Measurements from ENCODE around the gene TTC9B.
"Not testable (repeated sequence)": the region's sequence is repeated elsewhere in the genome, so short reads cannot be mapped to it uniquely, and the experiment has no call there.

Gene TTC9B

DNA sequence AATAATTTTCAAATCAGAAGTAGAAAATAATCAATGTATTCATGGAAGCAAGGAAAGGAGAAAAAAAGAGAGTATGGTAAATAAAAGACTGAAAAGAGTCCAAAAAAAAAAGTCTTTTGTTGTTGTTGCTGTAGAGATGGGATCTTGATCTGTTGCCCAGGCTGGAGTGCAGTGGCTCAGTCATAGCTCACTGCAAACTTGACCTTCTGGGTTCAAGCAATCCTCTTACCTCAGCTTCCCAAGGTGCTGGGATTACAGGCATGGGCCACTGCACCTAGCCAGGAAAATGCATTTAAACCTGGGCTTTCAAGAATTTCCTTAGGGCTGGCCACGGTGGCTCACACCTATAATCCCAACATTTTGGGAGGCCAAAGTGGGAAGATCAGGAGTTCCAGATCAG, 33.9 kb downstream of the TTC9B start:
- Histone ChIP-seq H3K4me1 (no peaks in the 10 kb centered on the region), H3K4me3 (no peak overlapping the region), H3K9me3 (no peaks in the 10 kb centered on the region), H3K27ac (no peak overlapping the region), H3K36me3 (no peaks in the 10 kb centered on the region), H3K27me3 (no peaks in the 10 kb centered on the region)
- intact Hi-C loops (cut with DNase I; ENCODE audit: low total_unique reads): no loop called here
- DNase-seq: no peak
- TF ChIP-seq, protein P1, sequence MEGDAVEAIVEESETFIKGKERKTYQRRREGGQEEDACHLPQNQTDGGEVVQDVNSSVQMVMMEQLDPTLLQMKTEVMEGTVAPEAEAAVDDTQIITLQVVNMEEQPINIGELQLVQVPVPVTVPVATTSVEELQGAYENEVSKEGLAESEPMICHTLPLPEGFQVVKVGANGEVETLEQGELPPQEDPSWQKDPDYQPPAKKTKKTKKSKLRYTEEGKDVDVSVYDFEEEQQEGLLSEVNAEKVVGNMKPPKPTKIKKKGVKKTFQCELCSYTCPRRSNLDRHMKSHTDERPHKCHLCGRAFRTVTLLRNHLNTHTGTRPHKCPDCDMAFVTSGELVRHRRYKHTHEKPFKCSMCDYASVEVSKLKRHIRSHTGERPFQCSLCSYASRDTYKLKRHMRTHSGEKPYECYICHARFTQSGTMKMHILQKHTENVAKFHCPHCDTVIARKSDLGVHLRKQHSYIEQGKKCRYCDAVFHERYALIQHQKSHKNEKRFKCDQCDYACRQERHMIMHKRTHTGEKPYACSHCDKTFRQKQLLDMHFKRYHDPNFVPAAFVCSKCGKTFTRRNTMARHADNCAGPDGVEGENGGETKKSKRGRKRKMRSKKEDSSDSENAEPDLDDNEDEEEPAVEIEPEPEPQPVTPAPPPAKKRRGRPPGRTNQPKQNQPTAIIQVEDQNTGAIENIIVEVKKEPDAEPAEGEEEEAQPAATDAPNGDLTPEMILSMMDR (IDR thresholded peaks at IDR 0.05): no peak

GRCh38 chr19:40178756-40179155, 39.4 kb downstream of the TTC9B start:
- intact Hi-C loops (cut with DNase I; ENCODE audit: low total_unique reads): no loop called here

GRCh38 chr19:40177286-40178070, 40.7 kb downstream of the TTC9B start:
- TF ChIP-seq, protein P1 (IDR thresholded peaks at IDR 0.05): no peak
- intact Hi-C loops (cut with DNase I; ENCODE audit: low total_unique reads): no loop called here
- H3K36me3 ChIP-seq: no peaks in the 10 kb centered on the region

More at GRCh38 chr19:40178756-40179155, 39.4 kb downstream of the TTC9B start:
- no peak overlapping the region for H3K27ac ChIP-seq
- H3K9me3 ChIP-seq: no peaks in the 10 kb centered on the region
- H3K4me3 ChIP-seq: no peak overlapping the region
- H3K27me3 ChIP-seq: no peaks in the 10 kb centered on the region
- DNase-seq: no peak
- no peaks in the 10 kb centered on the region for H3K4me1 ChIP-seq
- TF ChIP-seq, protein P1 (IDR thresholded peaks at IDR 0.05): no peak
- no peaks in the 10 kb centered on the region for H3K36me3 ChIP-seq

DNA sequence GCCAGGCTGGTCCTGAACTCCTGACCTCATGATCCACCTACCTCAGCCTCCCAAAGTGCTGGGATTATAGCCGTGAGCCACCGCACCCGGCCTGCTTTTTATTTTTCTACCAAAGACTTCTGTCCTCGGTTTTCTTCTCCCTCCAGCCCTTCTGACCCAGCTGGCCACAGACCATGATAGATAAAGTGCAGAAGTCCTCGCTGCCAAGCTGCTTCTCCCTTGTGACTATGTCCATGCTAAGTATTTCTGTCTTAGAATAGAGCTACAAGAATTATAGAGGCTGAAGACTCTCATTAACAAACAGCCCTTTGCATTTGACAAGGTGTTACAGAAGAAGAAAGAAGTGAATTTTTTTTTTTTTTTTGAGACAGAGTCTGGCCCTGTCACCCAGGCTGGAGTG, 42.4 kb downstream of the TTC9B start:
- intact Hi-C loops (cut with DNase I; ENCODE audit: low total_unique reads): no loop called here
- Histone ChIP-seq H3K4me3 (no peak overlapping the region), H3K27ac (no peak overlapping the region), H3K36me3 (no peaks in the 10 kb centered on the region), H3K27me3 (peaks cover 0 to 2% of the 10 kb centered on the region in 2 donors), H3K4me1 (no peaks in the 10 kb centered on the region), H3K9me3 (no peaks in the 10 kb centered on the region)
- TF ChIP-seq, protein P1 (IDR thresholded peaks at IDR 0.05): no peak
- no peak for DNase-seq

More at GRCh38 chr19:40177286-40178070, 40.7 kb downstream of the TTC9B start:
- DNase-seq: no peak
- H3K27ac ChIP-seq: no peak overlapping the region
- no peak overlapping the region for H3K4me3 ChIP-seq
- no peaks in the 10 kb centered on the region for H3K9me3 ChIP-seq
- no peaks in the 10 kb centered on the region for H3K4me1 ChIP-seq
- no peaks in the 10 kb centered on the region for H3K27me3 ChIP-seq

- intact Hi-C loops (cut with DNase I; ENCODE audit: low total_unique reads): no loop called here
- no peak overlapping the region for H3K4me3 ChIP-seq
- peaks cover 0 to 4% of the 10 kb centered on the region in 2 donors for H3K27me3 ChIP-seq
- no peak for DNase-seq
- no peaks in the 10 kb centered on the region for H3K36me3 ChIP-seq
- H3K27ac ChIP-seq: no peak overlapping the region
- no peaks in the 10 kb centered on the region for H3K4me1 ChIP-seq
- H3K9me3 ChIP-seq: no peaks in the 10 kb centered on the region
- TF ChIP-seq, protein P1 (IDR thresholded peaks at IDR 0.05): no peak
Observed at GRCh38 chr19:40174092-40174491, 44.1 kb downstream of the TTC9B start.

GRCh38 chr19:40171293-40171692, 46.9 kb downstream of the TTC9B start:
- H3K4me1 ChIP-seq; H3K27ac ChIP-seq; H3K36me3 ChIP-seq; intact Hi-C loops (cut with DNase I; ENCODE audit: low total_unique reads); H3K27me3 ChIP-seq; H3K4me3 ChIP-seq; H3K9me3 ChIP-seq; DNase-seq: not testable (repeated sequence)

- peaks cover 0 to 10% of the 10 kb centered on the region in 2 donors for H3K27me3 ChIP-seq
- H3K36me3 ChIP-seq; H3K9me3 ChIP-seq; intact Hi-C loops (cut with DNase I; ENCODE audit: low total_unique reads); H3K4me1 ChIP-seq; H3K27ac ChIP-seq; H3K4me3 ChIP-seq; DNase-seq: not testable (repeated sequence)
Observed at GRCh38 chr19:40170303-40170989, 47.7 kb downstream of the TTC9B start.

DNA sequence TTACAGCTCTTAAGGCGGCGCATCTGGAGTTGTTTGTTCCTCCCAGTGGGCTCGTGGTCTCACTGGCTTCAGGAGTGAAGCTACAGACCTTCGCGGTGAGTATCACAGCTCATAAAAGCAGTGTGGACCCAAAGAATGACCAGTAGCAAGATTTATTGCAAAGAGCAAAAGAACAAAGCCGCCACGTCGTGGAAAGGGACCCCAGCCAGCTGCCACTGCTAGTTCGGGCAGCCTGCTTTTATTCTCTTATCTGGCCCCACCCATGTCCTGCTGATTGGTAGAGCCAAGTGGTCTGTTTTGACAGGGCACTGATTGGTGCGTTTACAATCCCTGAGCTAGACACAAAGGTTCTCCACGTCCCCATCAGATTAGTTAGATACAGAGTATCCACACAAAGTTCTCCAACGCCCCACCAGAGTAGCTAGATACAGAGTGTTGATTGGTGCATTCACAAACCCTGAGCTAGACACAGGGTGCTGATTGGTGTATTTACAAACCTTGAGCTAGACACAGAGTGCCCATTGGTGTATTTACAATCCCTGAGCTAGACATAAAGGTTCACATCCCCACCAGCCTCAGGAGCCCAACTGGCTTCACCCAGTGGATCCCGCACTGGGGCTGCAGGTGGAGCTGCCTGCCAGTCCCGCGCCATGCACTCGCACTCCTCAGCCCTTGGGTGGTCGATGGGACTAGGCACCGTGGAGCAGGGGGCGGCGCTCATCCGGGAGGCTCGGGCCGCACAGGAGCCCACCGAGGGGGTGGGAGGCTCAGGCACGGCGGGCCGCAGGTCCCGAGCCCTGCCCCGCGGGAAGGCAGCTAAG, 48.5 kb downstream of the TTC9B start:
- H3K36me3 ChIP-seq; H3K9me3 ChIP-seq; H3K4me1 ChIP-seq; DNase-seq; H3K4me3 ChIP-seq; intact Hi-C loops (cut with DNase I; ENCODE audit: low total_unique reads); H3K27ac ChIP-seq: not testable (repeated sequence)
- H3K27me3 ChIP-seq: peaks cover 0 to 10% of the 10 kb centered on the region in 2 donors
